IMR-90 (cell line): ENCODE data around the gene TMEM52B. TPM values are rescaled to one million over a fixed set of nuclear protein-coding genes. Genes with fewer than 3 reads are reported as not detected.

Experiments
- ATAC-seq: fragments of 200-7000 bp; cut with Tn5 transposase; 2 replicates; pipeline ENCODE4 v1.9.1; 2020; ENCODE audit warnings: low read depth, mild to moderate bottlenecking, moderate library complexity
- BruUV-seq: library from RNA; stranded (reverse); fragments of 400-500 nt; replicated peaks from 2 replicates; lab custom pipeline; 2021; lab: Mats Ljungman, UMichigan
- CTCF ChIA-PET: fragments of 300-600 bp; formaldehyde crosslinking; extraction: SDS; loops from one replicate; lab custom pipeline; 2021; ENCODE audit warnings: antibody characterized with exemption; lab: Yijun Ruan, JAX
- POLR2A ChIA-PET: fragments of 300-600 bp; sonication (Branson Sonifier 250); formaldehyde crosslinking; loops from one replicate; lab custom pipeline; 2022; ENCODE audit warnings: antibody characterized with exemption; ENCODE audit not compliant: unreplicated experiment; lab: Charles Lee
- DNase-seq: peaks from one replicate; pipeline ENCODE4 v3.0.0; 2013
- H2AFZ ChIP-seq: replicated peaks from 2 replicates; pipeline ENCODE3; 2013; ENCODE audit warnings: low read length, mild to moderate bottlenecking; ENCODE audit not compliant: poor library complexity
- H2AK5ac ChIP-seq: 2 replicates; pipeline ENCODE4 v1.6.1; 2013; ENCODE audit warnings: low read depth, low read length, inconsistent platforms
- H2AK9ac ChIP-seq: replicated peaks from 2 replicates; pipeline ENCODE3; 2013; ENCODE audit warnings: mild to moderate bottlenecking, low read depth, low read length, moderate library complexity; ENCODE audit not compliant: poor library complexity
- H2BK120ac ChIP-seq: 2 replicates; pipeline ENCODE4 v1.6.1; 2013; ENCODE audit warnings: low read depth, low read length, inconsistent platforms
- H2BK15ac ChIP-seq: 3 replicates; pipeline ENCODE4 v1.6.1; 2013; ENCODE audit warnings: low read depth, low read length, inconsistent platforms
- H2BK20ac ChIP-seq: 2 replicates; pipeline ENCODE4 v1.6.1; 2013; ENCODE audit warnings: low read depth, mild to moderate bottlenecking, inconsistent platforms, low read length, moderate library complexity
- H2BK5ac ChIP-seq: 2 replicates; pipeline ENCODE4 v1.6.1; 2013; ENCODE audit warnings: mild to moderate bottlenecking, low read depth, low read length, inconsistent platforms; ENCODE audit not compliant: poor library complexity, severe bottlenecking
- H3K14ac ChIP-seq: replicated peaks from 2 replicates; pipeline ENCODE4 v1.6.1; 2013; ENCODE audit warnings: low read depth, low read length, inconsistent platforms
- H3K18ac ChIP-seq: 2 replicates; pipeline ENCODE4 v1.6.1; 2013; ENCODE audit warnings: low read depth, low read length, control low read depth
- H3K23ac ChIP-seq: 2 replicates; pipeline ENCODE4 v1.6.1; 2013; ENCODE audit warnings: low read depth, low read length, inconsistent platforms
- H3K27ac ChIP-seq: 2 replicates; pipeline ENCODE4 v1.5.1; 2013; ENCODE audit warnings: mild to moderate bottlenecking, control low read depth, low read length; ENCODE audit not compliant: insufficient read depth
- H3K27me3 ChIP-seq: 2 replicates; pipeline ENCODE4 v1.6.1; 2013; ENCODE audit warnings: low read length; ENCODE audit not compliant: control insufficient read depth, insufficient read depth
- H3K36me3 ChIP-seq: 2 replicates; pipeline ENCODE4 v1.6.1; 2013; ENCODE audit warnings: low read length, mixed read lengths; ENCODE audit not compliant: control insufficient read depth, insufficient read depth
- H3K4ac ChIP-seq: 2 replicates; pipeline ENCODE4 v1.6.1; 2013; ENCODE audit warnings: low read depth, low read length, inconsistent platforms
- H3K4me1 ChIP-seq: 2 replicates; pipeline ENCODE4 v1.6.1; 2013; ENCODE audit warnings: low read length, mixed read lengths; ENCODE audit not compliant: control insufficient read depth, insufficient read depth
- H3K4me2 ChIP-seq: 2 replicates; pipeline ENCODE4 v1.6.1; 2013; ENCODE audit warnings: low read depth, mild to moderate bottlenecking, control low read depth, low read length, moderate library complexity
- H3K4me3 ChIP-seq: 2 replicates; pipeline ENCODE4 v1.5.1; 2013; ENCODE audit warnings: low read depth, mild to moderate bottlenecking, control low read depth, low read length, moderate library complexity; ENCODE audit not compliant: insufficient read depth
- H3K56ac ChIP-seq: 2 replicates; pipeline ENCODE4 v1.6.1; 2013; ENCODE audit warnings: low read length, inconsistent platforms; ENCODE audit not compliant: insufficient read depth; ENCODE audit errors: extremely low read depth
- H3K79me1 ChIP-seq, 2 experiments: 2 replicates each; pipeline ENCODE4 v1.6.1; 2013; ENCODE audit warnings: low read length in 2 of 2, inconsistent platforms in 1 of 2, low read depth in 1 of 2
- H3K9ac ChIP-seq: 2 replicates; pipeline ENCODE4 v1.6.1; 2013; ENCODE audit warnings: low read depth, low read length, control low read depth
- H3K9me1 ChIP-seq: 2 replicates; pipeline ENCODE4 v1.6.1; 2013; ENCODE audit warnings: low read length, inconsistent platforms; ENCODE audit not compliant: insufficient read depth
- H3K9me3 ChIP-seq: 2 replicates; pipeline ENCODE4 v1.6.1; 2013; ENCODE audit warnings: low read length; ENCODE audit not compliant: control insufficient read depth, insufficient read depth
- H4K20me1 ChIP-seq: 2 replicates; pipeline ENCODE4 v1.6.1; 2013; ENCODE audit warnings: low read length, inconsistent platforms; ENCODE audit not compliant: insufficient read depth
- H4K5ac ChIP-seq: 2 replicates; pipeline ENCODE4 v1.6.1; 2013; ENCODE audit warnings: mild to moderate bottlenecking, low read depth, low read length, control low read depth
- H4K8ac ChIP-seq, 2 experiments: 2 replicates each; pipeline ENCODE4 v1.6.1; 2013; ENCODE audit warnings: low read depth in 2 of 2, low read length in 2 of 2, control low read depth in 1 of 2, inconsistent platforms in 1 of 2
- H4K91ac ChIP-seq: 2 replicates; pipeline ENCODE4 v1.6.1; 2013; ENCODE audit warnings: low read depth, low read length, inconsistent platforms; ENCODE audit not compliant: insufficient read depth
- FOS ChIP-seq: fragments of 150-350 bp; IDR thresholded peaks from 2 replicates; pipeline ENCODE4 v1.6.1; 2016; ENCODE audit warnings: low read depth, low read length
- RFX5 ChIP-seq: IDR thresholded peaks from 2 replicates; pipeline ENCODE4 v1.8.0; 2012; ENCODE audit warnings: low read depth, mild to moderate bottlenecking, low read length, moderate library complexity
- WGBS, 2 experiments: methylation state at CpG; one replicate each; pipeline versions ENCODE4 v1.1.5 to v1.1.7; 2013; ENCODE audit warnings: missing lambda C conversion rate in 2 of 2; ENCODE audit not compliant: insufficient read length in 1 of 2; ENCODE audit errors: extremely low coverage in 2 of 2; 5-methylcytosine and 5-hydroxymethylcytosine counted together
- dilution Hi-C: fragments of 300-500 bp; cut with HindIII; formaldehyde crosslinking; loops from one replicate; pipeline ENCODE4 v1.14.3; 2018; ENCODE audit warnings: low sequenced_read_pairs; ENCODE audit not compliant: unreplicated experiment
- in situ Hi-C: fragments of 300-500 bp; cut with MboI; formaldehyde crosslinking; loops from 3 replicates; pipeline ENCODE4 v1.14.3; 2019; ENCODE audit warnings: low sequenced_read_pairs, inconsistent platforms, mixed read lengths
- intact Hi-C: fragments of 100-400 bp; cut with micrococcal nuclease; formaldehyde crosslinking; loops from 2 replicates; pipeline ENCODE4 v1.10.0; 2022
- polyA plus RNA-seq, 3 experiments: library from polyadenylated mRNA; depleted of rRNA; stranded (reverse); fragments of >200 nt; gene quantifications; 2 replicates each; pipeline ENCODE4 v1.2.3, GENCODE V29; 2012; ENCODE audit warnings: low replicate concordance in 1 of 3
- total RNA-seq: library from RNA; depleted of rRNA; stranded (reverse); fragments of >200 nt; gene quantifications from 2 replicates; pipeline ENCODE4 v1.2.3, GENCODE V29; 2012

Gene TMEM52B
- total and polyA plus RNA-seq, 2 of the 4 experiments (the other 2 are of a cell fraction): 2.0 to 3.6 TPM

DNA sequence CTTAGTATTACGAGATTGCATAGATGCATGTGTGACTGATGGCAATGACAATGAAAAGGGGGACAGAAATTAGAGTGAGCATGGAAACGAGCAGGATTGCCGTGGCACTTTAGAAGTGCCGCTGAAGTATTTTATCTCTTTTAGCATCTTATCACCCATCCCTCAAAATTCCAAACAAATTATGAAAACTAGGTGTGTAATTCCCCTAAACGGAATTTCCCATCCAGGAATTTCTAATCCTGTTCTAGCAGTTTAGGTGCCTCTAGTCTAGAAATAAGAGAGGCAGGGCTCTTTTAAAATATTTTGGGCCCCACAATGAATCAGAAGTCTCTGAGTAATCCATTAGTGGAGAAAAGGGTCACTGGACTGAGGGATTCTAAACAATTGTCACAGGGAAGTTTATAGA is 947 bp downstream of the TMEM52B start:
- in situ Hi-C loops (no loop called here), intact Hi-C loops (no loop called here), dilution Hi-C loops (no loop called here)
- Histone ChIP-seq H3K36me3 (no peaks in the 10 kb centered on the region), H3K9ac (peak overlapping the region; percentile 77; the same call in 1 of the 2 replicates), H3K23ac (peak overlapping the region; percentile 57; the same call in 1 of the 2 replicates), H4K20me1 (no peaks in the 10 kb centered on the region), H3K79me1 (0 out of 4 replicates have a peak, but pooled peaks cover 0 to 4% of the 10 kb centered on the region in 2 experiments), H3K9me1 (peaks cover 8% of the 10 kb centered on the region), H2BK20ac (peak overlapping the region; percentile 70), H3K27ac (peak overlapping the region; percentile 87; the same call in 1 of the 2 replicates), H4K91ac (peak overlapping the region; percentile 81), H3K4ac (peak overlapping the region; percentile 84), H3K56ac (peak overlapping the region; percentile 49), H4K5ac (peak overlapping the region; percentile 74; the same call in 1 of the 2 replicates), H3K4me1 (peaks cover 29% of the 10 kb centered on the region), H3K27me3 (no peaks in the 10 kb centered on the region), H3K18ac (peak overlapping the region; percentile 81), H2BK5ac (peak overlapping the region; percentile 72), H3K4me2 (peak overlapping the region; percentile 54), H2BK15ac (peak overlapping the region; percentile 79; the same call in 1 of the 3 replicates), H2BK120ac (peak overlapping the region; percentile 94), H3K14ac (peak overlapping the region; percentile 59), H2AK5ac (peak overlapping the region; percentile 31; the same call in 1 of the 2 replicates), H3K4me3 (no peak overlapping the region; the same call in 1 of the 2 replicates), H2AFZ (no peak overlapping the region), H2AK9ac (no peak overlapping the region), H3K9me3 (no peaks in the 10 kb centered on the region), H4K8ac (peak overlapping the region; percentile 44 to 65; a peak in 3 of 4 replicates)
- TF ChIP-seq FOS (peak; percentile 34), RFX5 (no peak)
- WGBS, 2 experiments: no CpG with 5 or more reads among the region's 5 CpGs
- no TSS peak for BruUV-seq
- peak; percentile 28 for ATAC-seq
- ChIA-PET CTCF (no interaction called here), POLR2A (no interaction called here)
- peak; percentile 55 for DNase-seq
